Measurements from ENCODE around the gene SGTA. TPM values are rescaled to one million over a fixed set of nuclear protein-coding genes. Genes with fewer than 3 reads are reported as not detected.

SGTA gene
- total and polyA plus RNA-seq, 2 of the 8 experiments (the other 6 are each of a cell fraction or from before 2014, with no cell fraction given) = 86.8 to 130 TPM

DNA sequence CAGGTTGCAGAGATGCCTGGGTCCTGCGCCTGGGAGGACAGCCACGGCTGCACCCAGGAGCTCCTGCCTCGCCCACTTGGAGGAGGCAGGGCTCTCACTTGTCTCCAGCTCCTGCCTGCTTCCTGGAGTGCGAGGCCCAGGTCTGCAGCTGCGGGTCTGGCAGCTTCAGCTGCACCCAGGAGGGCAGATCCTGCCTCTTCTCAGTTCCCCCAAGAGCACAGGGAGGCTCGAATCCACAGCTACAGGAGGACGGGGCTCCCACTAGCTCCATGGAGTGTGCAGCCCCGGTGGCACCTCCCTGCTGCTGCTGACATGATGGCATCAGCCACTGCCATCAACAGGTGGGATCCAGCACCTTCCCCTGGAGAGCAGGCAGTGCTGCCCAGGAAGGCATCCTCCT, 41.1 kb upstream of the SGTA start:
- Histone ChIP-seq H3K27ac (ENCODE audit: low read depth, low read length) (no peak overlapping the region), H2AFZ (ENCODE audit: low read length) (no peak overlapping the region), H4K8ac (ENCODE audit: extremely low read depth, insufficient read depth, low read length) (no peak overlapping the region), H3K18ac (ENCODE audit: extremely low read depth, low read length) (no peak overlapping the region), H2BK12ac (ENCODE audit: low read depth, low read length) (no peak overlapping the region), H3K4me2 (ENCODE audit: insufficient read depth in 1 of 2, low read depth in 2 of 2, low read length in 2 of 2) (no peak overlapping the region), H3K79me1 (ENCODE audit: low read depth, low read length) (no peaks in the 10 kb centered on the region), H2BK20ac (ENCODE audit: low read length) (no peak overlapping the region), H3K36me3 (ENCODE audit: control insufficient read depth in 2 of 4, insufficient read depth in 4 of 4, low read length in 3 of 4) (peaks cover 0 to 21% (median 2%) of the 10 kb centered on the region in 4 experiments; a peak in 4 of 8 replicates), H3K4me1 (replicated peaks in 1 of 4; ENCODE audit: control insufficient read depth in 3 of 4, insufficient read depth in 4 of 4, low read length in 3 of 4) (no peaks in the 10 kb centered on the region), H3K23ac (ENCODE audit: insufficient read length) (no peak overlapping the region), H3K9me3 (ENCODE audit: insufficient read depth in 2 of 2, low read depth in 1 of 2, low read length in 1 of 2) (peaks cover 11 to 12% of the 10 kb centered on the region in 2 experiments), H2AK5ac (ENCODE audit: low read depth, low read length) (no peak overlapping the region), H4K20me1 (replicated peaks in 1 of 2; ENCODE audit: control insufficient read depth in 1 of 2, insufficient read depth in 2 of 2, low read length in 2 of 2) (no peaks in the 10 kb centered on the region), H4K91ac (replicated peaks; ENCODE audit: insufficient read length, low read length) (no peak overlapping the region), H3K23me2 (ENCODE audit: low read depth, low read length) (peaks cover 4% of the 10 kb centered on the region; the same call in 1 of the 2 replicates), H3K56ac (replicated peaks; ENCODE audit: insufficient read length, low read depth, low read length) (no peak overlapping the region), H3K27me3 (replicated peaks in 1 of 4; ENCODE audit: control insufficient read depth in 3 of 4, extremely low read depth in 1 of 4, insufficient read depth in 3 of 4, low read length in 3 of 4) (no peaks in the 10 kb centered on the region), H3K4me3 (ENCODE audit: extremely low read depth in 1 of 4, insufficient read depth in 2 of 4, low read depth in 3 of 4, low read length in 4 of 4) (no peak overlapping the region), H2BK15ac (ENCODE audit: low read length) (no peak overlapping the region), H3K79me2 (ENCODE audit: control insufficient read depth in 1 of 2, insufficient read depth in 2 of 2, low read length in 2 of 2) (no peaks in the 10 kb centered on the region), H4K5ac (ENCODE audit: insufficient read length, low read depth, low read length) (no peak overlapping the region), H3K9ac (replicated peaks in 1 of 4; ENCODE audit: extremely low read depth in 1 of 4, low read depth in 3 of 4, low read length in 3 of 4) (no peak overlapping the region), H2BK120ac (replicated peaks; ENCODE audit: low read depth, low read length) (no peak overlapping the region), H3K4ac (replicated peaks; ENCODE audit: insufficient read length, low read depth, low read length) (no peak overlapping the region), H3K14ac (ENCODE audit: insufficient read length) (no peak overlapping the region), H2BK5ac (ENCODE audit: low read depth, low read length) (no peak overlapping the region)
- ChIA-PET CTCF (ENCODE audit: partially characterized antibody) (interaction anchor here (1.2 kb wide), 1 partner anchor 61 kb away, joined by 3 read pairs; no protein-coding TSS in a partner anchor), POLR2A (ENCODE audit: partially characterized antibody) (no interaction called here)
- DNase-seq (ENCODE audit: low read depth in 1 of 2, low spot score in 2 of 2) (no peak), FAIRE-seq (no peak)
- TF ChIP-seq CEBPB (IDR thresholded peaks at IDR 0.05; ENCODE audit: low read depth, low read length) (no peak), PHF8 (conservative IDR thresholded peaks at IDR 0.05; ENCODE audit: low read depth, low read length) (no peak)
- WGBS, 2 experiments (ENCODE audit: extremely low coverage in 1 of 2, insufficient coverage in 1 of 2, insufficient read length in 1 of 2, insufficient replicate concordance in 2 of 2, low coverage in 1 of 2, low lambda C conversion rate in 2 of 2, missing lambda C conversion rate in 1 of 2) = 95% methylated on average over 8 of the region's 8 CpGs; no CpG with 5 or more reads in 1 of the 2 experiments

Measured in H1 (cell line).